Karpas-422 (cell line): ENCODE data around the gene GLP2R. TPM values are rescaled to one million over a fixed set of nuclear protein-coding genes. Genes with fewer than 3 reads are reported as not detected.

Experiments
- DNase-seq: peaks from one replicate; pipeline ENCODE4 v3.0.0-alpha.2; 2015
- H2AFZ ChIP-seq: fragments of 200-600 bp; sonication (generic); 2 replicates; pipeline ENCODE4 v1.6.1; 2014; ENCODE audit warnings: antibody characterized with exemption, low read length, mixed read lengths
- H3K27ac ChIP-seq: fragments of 200-600 bp; sonication (generic); 2 replicates; pipeline ENCODE4 v1.5.1; 2014; ENCODE audit warnings: mild to moderate bottlenecking, low read length, moderate library complexity
- H3K27me3 ChIP-seq: fragments of 200-600 bp; sonication (generic); 2 replicates; pipeline ENCODE4 v1.6.1; 2014; ENCODE audit warnings: low read length, mixed read lengths
- H3K36me3 ChIP-seq: fragments of 200-600 bp; sonication (generic); 2 replicates; pipeline ENCODE4 v1.6.1; 2014; ENCODE audit warnings: low read length, mixed read lengths; ENCODE audit not compliant: insufficient read depth
- H3K4me1 ChIP-seq: fragments of 200-600 bp; sonication (generic); 2 replicates; pipeline ENCODE4 v1.6.1; 2014; ENCODE audit warnings: mild to moderate bottlenecking, low read length, mixed read lengths
- H3K4me2 ChIP-seq: fragments of 200-600 bp; sonication (generic); 2 replicates; pipeline ENCODE4 v1.6.1; 2014; ENCODE audit warnings: low read length, low read depth, mild to moderate bottlenecking; ENCODE audit not compliant: poor library complexity, severe bottlenecking
- H3K4me3 ChIP-seq: fragments of 200-600 bp; sonication (generic); 2 replicates; pipeline ENCODE4 v1.5.1; 2014; ENCODE audit warnings: mild to moderate bottlenecking, antibody characterized with exemption, low read length, mixed read lengths
- H3K79me2 ChIP-seq: fragments of 200-600 bp; sonication (generic); 2 replicates; pipeline ENCODE4 v1.6.1; 2014; ENCODE audit warnings: mild to moderate bottlenecking, low read length, mixed read lengths
- H3K9ac ChIP-seq: fragments of 200-600 bp; sonication (generic); 2 replicates; pipeline ENCODE4 v1.6.0; 2014; ENCODE audit warnings: low read length
- H3K9me2 ChIP-seq: fragments of 200-600 bp; sonication (generic), shearing (Covaris generic); replicated peaks from 2 replicates; pipeline ENCODE4 v1.6.0; 2014; ENCODE audit warnings: mild to moderate bottlenecking, low read length, moderate library complexity; ENCODE audit not compliant: insufficient read depth
- H3K9me3 ChIP-seq: fragments of 300-700, 200-600 bp; sonication (generic); 2 replicates; pipeline ENCODE4 v1.6.1; 2014; ENCODE audit warnings: low read length, mixed read lengths
- H4K20me1 ChIP-seq: fragments of 200-600 bp; sonication (generic); 2 replicates; pipeline ENCODE4 v1.6.1; 2014; ENCODE audit warnings: mild to moderate bottlenecking, antibody characterized with exemption, low read length, low read depth; ENCODE audit not compliant: insufficient read depth
- total RNA-seq: library from RNA; depleted of rRNA; stranded (reverse); fragments of >200 nt; shearing (Covaris generic); gene quantifications from 2 replicates; pipeline ENCODE4 v1.2.3, GENCODE V29; 2014; ENCODE audit warnings: low replicate concordance

The GLP2R gene
- total RNA-seq, 1 experiment from 2014 or later = not detected

DNA sequence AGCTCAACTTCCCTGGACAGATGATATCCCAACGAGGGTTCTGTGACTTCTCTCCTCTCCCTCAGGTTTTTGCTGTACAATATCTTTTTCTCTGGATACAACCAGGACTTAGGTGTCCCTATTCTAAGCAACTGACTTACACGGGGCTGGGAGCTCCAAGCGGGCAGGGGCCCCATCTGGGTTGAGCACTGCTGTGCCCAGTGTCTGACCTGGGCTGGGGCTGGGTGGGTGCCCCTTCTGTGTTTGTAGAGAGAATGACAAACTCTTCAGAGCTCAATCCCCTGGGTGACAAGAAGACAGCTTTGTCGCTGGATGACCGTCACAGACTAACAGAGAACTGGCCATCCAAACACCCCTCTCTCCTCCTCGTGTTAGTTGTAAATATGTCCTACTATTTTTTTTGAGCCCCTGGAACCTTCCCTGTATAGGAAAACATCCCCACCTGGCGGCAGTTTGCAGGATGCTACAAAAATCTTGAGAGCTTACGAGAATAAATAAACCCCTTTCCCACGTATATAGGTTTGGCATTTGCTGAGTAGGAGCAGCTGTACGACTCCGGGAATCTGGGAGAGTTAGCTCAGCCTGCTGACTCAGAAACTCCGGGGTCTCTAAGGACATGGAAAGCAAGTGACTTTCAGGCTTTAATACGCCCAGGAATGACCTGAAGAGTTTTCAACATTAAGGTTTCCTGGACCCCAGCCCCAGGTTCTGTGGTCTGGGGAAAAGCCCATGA lies 103.0 kb downstream of the GLP2R start:
- Histone ChIP-seq H4K20me1 (no peaks in the 10 kb centered on the region), H2AFZ (no peak overlapping the region), H3K9me3 (no peaks in the 10 kb centered on the region), H3K27me3 (no peaks in the 10 kb centered on the region), H3K79me2 (0 out of 2 replicates have a peak, but pooled peaks cover 2% of the 10 kb centered on the region), H3K27ac (peak overlapping the region; percentile 37; the same call in 1 of the 2 replicates), H3K9ac (no peak overlapping the region), H3K36me3 (peaks cover 25% of the 10 kb centered on the region; the same call in 1 of the 2 replicates), H3K9me2 (no peaks in the 10 kb centered on the region), H3K4me3 (no peak overlapping the region), H3K4me2 (no peak overlapping the region), H3K4me1 (peaks cover 67% of the 10 kb centered on the region)
- DNase-seq = peak; percentile 72

GRCh38 chr17:9929871-9930270 lies 104.1 kb downstream of the GLP2R start:
- H3K27ac ChIP-seq = 0 out of 2 replicates have a peak overlapping the region, but pooled peaks have one; percentile 11

GRCh38 chr17:9931144-9931741 lies 105.5 kb downstream of the GLP2R start:
- Histone ChIP-seq H3K9me2 (no peaks in the 10 kb centered on the region), H2AFZ (no peak overlapping the region), H3K4me1 (peaks cover 51% of the 10 kb centered on the region), H3K79me2 (no peaks in the 10 kb centered on the region), H4K20me1 (no peaks in the 10 kb centered on the region; the same call in 1 of the 2 replicates), H3K27ac (0 out of 2 replicates have a peak overlapping the region, but pooled peaks have one; percentile 11), H3K36me3 (peaks cover 28% of the 10 kb centered on the region; the same call in 1 of the 2 replicates), H3K4me3 (no peak overlapping the region), H3K27me3 (no peaks in the 10 kb centered on the region), H3K9ac (no peak overlapping the region), H3K9me3 (no peaks in the 10 kb centered on the region), H3K4me2 (no peak overlapping the region)
- no peak for DNase-seq

More at GRCh38 chr17:9929871-9930270, 104.1 kb downstream of the GLP2R start:
- Histone ChIP-seq H3K36me3 (peaks cover 28% of the 10 kb centered on the region; the same call in 1 of the 2 replicates), H3K27me3 (no peaks in the 10 kb centered on the region), H3K4me3 (no peak overlapping the region), H3K9ac (no peak overlapping the region), H3K79me2 (no peaks in the 10 kb centered on the region), H2AFZ (no peak overlapping the region), H3K9me2 (no peaks in the 10 kb centered on the region), H3K4me1 (peaks cover 65% of the 10 kb centered on the region), H3K4me2 (no peak overlapping the region), H3K9me3 (no peaks in the 10 kb centered on the region), H4K20me1 (no peaks in the 10 kb centered on the region)
- no peak for DNase-seq

GRCh38 chr17:9932491-9932890 lies 106.8 kb downstream of the GLP2R start:
- no peak overlapping the region for H2AFZ ChIP-seq
- H3K27ac ChIP-seq = no peak overlapping the region
- H4K20me1 ChIP-seq = no peaks in the 10 kb centered on the region; the same call in 1 of the 2 replicates

DNA sequence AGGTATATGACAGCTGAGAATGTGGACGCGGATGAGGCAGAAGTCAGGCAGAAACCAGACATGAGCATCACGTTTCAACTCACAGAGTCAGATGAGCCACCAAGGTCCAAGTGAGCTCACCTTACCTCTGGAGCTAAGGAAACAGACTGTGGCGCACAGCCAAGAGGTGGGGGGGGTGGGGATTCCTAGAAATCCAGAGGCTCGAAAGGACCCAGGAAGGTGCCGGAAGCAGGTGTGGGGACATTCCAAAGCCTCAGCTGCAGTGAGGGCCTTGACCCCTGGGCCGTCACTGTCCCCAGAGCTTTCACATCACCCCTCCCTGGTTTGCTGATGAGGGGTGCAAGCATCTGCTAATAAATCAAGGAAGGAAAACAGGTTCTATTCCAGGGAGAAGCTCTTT lies 108.6 kb downstream of the GLP2R start:
- Histone ChIP-seq H3K36me3 (peaks cover 32% of the 10 kb centered on the region), H3K4me1 (peaks cover 31% of the 10 kb centered on the region), H3K79me2 (no peaks in the 10 kb centered on the region), H3K9me2 (no peaks in the 10 kb centered on the region), H3K9me3 (no peaks in the 10 kb centered on the region), H4K20me1 (no peaks in the 10 kb centered on the region; the same call in 1 of the 2 replicates), H3K27me3 (no peaks in the 10 kb centered on the region), H3K4me3 (no peak overlapping the region), H3K4me2 (no peak overlapping the region), H3K9ac (no peak overlapping the region), H3K27ac (no peak overlapping the region), H2AFZ (no peak overlapping the region)
- no peak for DNase-seq

More at GRCh38 chr17:9932491-9932890, 106.8 kb downstream of the GLP2R start:
- H3K4me3 ChIP-seq = no peak overlapping the region
- H3K9me3 ChIP-seq = no peaks in the 10 kb centered on the region
- no peaks in the 10 kb centered on the region for H3K27me3 ChIP-seq
- peaks cover 28% of the 10 kb centered on the region; the same call in 1 of the 2 replicates for H3K36me3 ChIP-seq
- H3K4me2 ChIP-seq = no peak overlapping the region
- peaks cover 43% of the 10 kb centered on the region for H3K4me1 ChIP-seq
- no peaks in the 10 kb centered on the region for H3K79me2 ChIP-seq
- no peak overlapping the region for H3K9ac ChIP-seq
- H3K9me2 ChIP-seq = no peaks in the 10 kb centered on the region
- no peak for DNase-seq

DNA sequence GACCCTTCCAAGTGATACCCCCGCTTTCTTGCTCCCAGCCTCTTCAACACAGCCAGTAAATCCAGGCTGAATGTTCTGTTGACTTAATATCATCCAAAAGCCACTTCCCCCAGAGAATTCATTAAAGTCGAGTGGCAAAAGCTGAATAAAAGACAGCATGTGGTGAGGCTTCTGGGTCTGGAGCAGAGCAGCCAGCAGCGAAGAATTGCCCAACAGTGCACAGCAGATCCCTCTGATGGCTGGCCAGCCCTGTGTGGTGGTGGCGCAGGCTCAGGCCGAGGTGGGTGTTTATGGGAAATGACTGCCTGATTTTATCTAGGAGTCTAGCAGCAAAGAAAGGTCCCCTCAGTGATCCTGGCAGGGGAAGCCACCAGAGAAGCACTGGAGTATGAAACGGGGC lies 109.7 kb downstream of the GLP2R start:
- H4K20me1 ChIP-seq = no peaks in the 10 kb centered on the region; the same call in 1 of the 2 replicates
- H3K36me3 ChIP-seq = peaks cover 35% of the 10 kb centered on the region
- H3K27ac ChIP-seq = no peak overlapping the region
- DNase-seq = no peak
- no peaks in the 10 kb centered on the region for H3K79me2 ChIP-seq
- H3K9me2 ChIP-seq = no peaks in the 10 kb centered on the region
- no peaks in the 10 kb centered on the region for H3K27me3 ChIP-seq
- H3K4me3 ChIP-seq = no peak overlapping the region
- no peak overlapping the region for H3K9ac ChIP-seq
- no peaks in the 10 kb centered on the region for H3K9me3 ChIP-seq
- no peak overlapping the region for H2AFZ ChIP-seq
- H3K4me1 ChIP-seq = peaks cover 24% of the 10 kb centered on the region
- H3K4me2 ChIP-seq = no peak overlapping the region

DNA sequence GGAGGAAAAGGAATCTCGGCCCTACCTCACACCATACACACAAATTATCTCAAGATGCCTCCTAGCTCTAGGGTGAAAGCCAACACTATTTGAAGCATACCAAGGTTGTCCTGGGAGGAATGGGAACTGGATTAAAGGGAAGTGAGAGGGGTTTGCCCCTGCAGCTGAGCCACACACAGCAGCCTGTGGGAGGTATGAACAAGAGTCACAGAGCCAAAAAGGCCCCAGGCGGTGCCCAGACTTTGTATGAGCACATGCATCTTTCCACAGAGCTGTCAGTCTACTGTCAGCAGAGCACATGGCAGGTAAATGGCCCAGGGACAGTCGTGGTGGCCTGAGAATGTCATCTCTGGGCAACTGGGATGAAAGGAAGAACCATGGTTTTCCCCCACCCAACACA lies 110.4 kb downstream of the GLP2R start:
- Histone ChIP-seq H3K9ac (no peak overlapping the region), H3K27me3 (no peaks in the 10 kb centered on the region), H3K79me2 (no peaks in the 10 kb centered on the region), H3K9me3 (no peaks in the 10 kb centered on the region), H3K9me2 (no peaks in the 10 kb centered on the region), H4K20me1 (no peaks in the 10 kb centered on the region; the same call in 1 of the 2 replicates), H3K4me3 (no peak overlapping the region), H3K4me2 (no peak overlapping the region), H3K4me1 (peaks cover 17% of the 10 kb centered on the region), H3K27ac (no peak overlapping the region), H2AFZ (no peak overlapping the region), H3K36me3 (peaks cover 41% of the 10 kb centered on the region)
- DNase-seq = no peak

DNA sequence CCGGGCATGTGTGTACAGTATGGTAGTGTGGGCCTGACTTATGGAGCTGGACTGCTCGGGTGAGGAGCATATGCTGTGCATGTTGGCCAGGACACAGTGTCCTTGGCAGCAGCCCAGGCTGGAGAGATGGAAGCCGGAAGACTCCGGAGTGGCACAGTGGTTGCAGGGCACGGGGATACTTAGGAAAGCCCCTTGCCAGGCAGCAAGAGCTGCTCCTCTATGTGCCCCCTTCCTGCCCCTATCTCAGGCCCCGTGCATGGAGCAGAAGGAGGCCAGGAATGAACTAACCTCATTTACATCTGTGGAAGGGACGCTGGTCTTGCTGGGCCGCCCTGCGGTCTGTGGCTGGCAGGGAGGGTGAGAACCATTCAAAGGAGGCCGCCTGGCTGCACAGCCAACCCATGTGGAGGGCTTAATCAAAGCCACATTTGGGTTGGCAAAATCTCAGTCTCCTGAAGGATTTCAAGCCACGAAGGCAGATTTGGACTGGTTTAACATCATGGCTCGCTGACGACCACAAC lies 111.6 kb downstream of the GLP2R start:
- no peaks in the 10 kb centered on the region for H3K9me3 ChIP-seq
- no peaks in the 10 kb centered on the region for H3K27me3 ChIP-seq
- H3K9me2 ChIP-seq = no peaks in the 10 kb centered on the region
- H3K4me3 ChIP-seq = no peak overlapping the region
- H3K36me3 ChIP-seq = peaks cover 45% of the 10 kb centered on the region
- no peak for DNase-seq
- H3K9ac ChIP-seq = no peak overlapping the region
- H4K20me1 ChIP-seq = no peaks in the 10 kb centered on the region; the same call in 1 of the 2 replicates
- peaks cover 7% of the 10 kb centered on the region for H3K4me1 ChIP-seq
- no peak overlapping the region for H3K4me2 ChIP-seq
- H2AFZ ChIP-seq = no peak overlapping the region
- H3K79me2 ChIP-seq = no peaks in the 10 kb centered on the region
- H3K27ac ChIP-seq = no peak overlapping the region
